Measurements from ENCODE around the gene CCRL2. TPM values are rescaled to one million over a fixed set of nuclear protein-coding genes. Genes with fewer than 3 reads are reported as not detected.

CCRL2 gene
- total and polyA plus RNA-seq, 9 of the 15 experiments (the other 6 are each of a cell fraction or from before 2014, with no cell fraction given): 3.4 to 5.7 (median 4.0) TPM

GRCh38 chr3:46400000-46400734 lies 6.9 kb upstream of the CCRL2 start (continued):
- peak; percentile 75 to 98 for TF ChIP-seq RCOR1 (IDR thresholded peaks at IDR 0.05; ENCODE audit: borderline replicate concordance in 1 of 2, low read depth in 2 of 2, low read length in 2 of 2)
- TF ChIP-seq TGIF2 (CRISPR knock-in tag; IDR thresholded peaks at IDR 0.05): no peak
- no peak for TF ChIP-seq ZNF696 (CRISPR knock-in tag; conservative IDR thresholded peaks at IDR 0.05)
- TF ChIP-seq SNIP1 (IDR thresholded peaks at IDR 0.05; ENCODE audit: low read depth): no peak
- TF ChIP-seq SMAD1 (IDR thresholded peaks at IDR 0.05; ENCODE audit: low read depth, low read length, partially characterized antibody): no peak
- TF ChIP-seq ZSCAN29 (IDR thresholded peaks at IDR 0.05): no peak
- no peak for TF ChIP-seq CCAR2 (IDR thresholded peaks at IDR 0.05; ENCODE audit: low read depth, low read length)
- TF ChIP-seq ZNF717 (CRISPR knock-in tag; IDR thresholded peaks at IDR 0.05): no peak
- no peak for TF ChIP-seq ZBED1 (IDR thresholded peaks at IDR 0.05)
- no peak for TF ChIP-seq GTF2E2 (tag; IDR thresholded peaks at IDR 0.05)
- no peak for TF ChIP-seq ZNF586 (CRISPR knock-in tag; conservative IDR thresholded peaks at IDR 0.05)
- no peak for TF ChIP-seq RUNX1 (IDR thresholded peaks at IDR 0.05; ENCODE audit: low read depth)
- no peak for TF ChIP-seq SP2 (IDR thresholded peaks at IDR 0.05; ENCODE audit: extremely low read depth, low read depth, low read length, poor library complexity, severe bottlenecking)
- peak; percentile 10; the same call in 1 of the 2 replicates for TF ChIP-seq SMARCA5 (IDR thresholded peaks at IDR 0.05)
- TF ChIP-seq THRB (CRISPR knock-in tag; conservative IDR thresholded peaks at IDR 0.05): peak; percentile 82; the same call in 1 of the 2 replicates
- TF ChIP-seq NELFE (IDR thresholded peaks at IDR 0.05; ENCODE audit: insufficient read depth, insufficient read length): no peak
- TF ChIP-seq PYGO2 (tag; IDR thresholded peaks at IDR 0.05): no peak
- TF ChIP-seq CBX1 (IDR thresholded peaks at IDR 0.05; ENCODE audit: low read depth): no peak
- TF ChIP-seq ZHX1 (conservative IDR thresholded peaks at IDR 0.05; ENCODE audit: low read length): no peak
- no peak for TF ChIP-seq ZNF212 (CRISPR knock-in tag; IDR thresholded peaks at IDR 0.05)
- TF ChIP-seq UBTF (IDR thresholded peaks at IDR 0.05; ENCODE audit: borderline replicate concordance in 1 of 2, low read depth in 2 of 2, low read length in 2 of 2): no peak
- TF ChIP-seq ZNF277 (CRISPR knock-in tag; IDR thresholded peaks at IDR 0.05; ENCODE audit: borderline replicate concordance): no peak
